HG03196 (cell line): ENCODE data around the gene WNT3.

Experiments used
- ATAC-seq: cut with Tn5 transposase; IDR thresholded peaks from one replicate; pipeline ENCODE4 v1.9.1; 2021; ENCODE audit not compliant: unreplicated experiment

The WNT3 gene

GRCh38 chr17:46739982-46740381 is 78.5 kb downstream of the WNT3 start:
- no peak for ATAC-seq

DNA sequence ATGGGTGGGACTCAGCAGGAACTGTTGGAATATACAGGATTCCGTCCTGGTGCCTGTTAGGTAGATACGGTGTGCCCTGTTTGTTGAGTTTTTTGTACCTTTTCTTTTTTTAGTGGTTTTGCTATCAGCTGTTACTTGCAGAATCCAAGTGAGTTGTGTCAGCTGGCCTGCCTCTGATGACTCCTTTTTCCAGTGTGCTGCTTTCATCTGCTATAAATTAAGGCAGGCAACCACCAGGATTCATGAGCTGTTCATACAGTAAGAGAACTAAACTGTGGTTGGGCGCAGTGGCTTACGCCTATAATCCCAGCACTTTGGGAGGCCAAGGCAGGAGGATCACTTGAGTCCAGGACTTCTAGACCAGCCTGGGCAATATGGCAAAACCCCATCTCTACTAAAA is 79.9 kb downstream of the WNT3 start:
- no peak for ATAC-seq

DNA sequence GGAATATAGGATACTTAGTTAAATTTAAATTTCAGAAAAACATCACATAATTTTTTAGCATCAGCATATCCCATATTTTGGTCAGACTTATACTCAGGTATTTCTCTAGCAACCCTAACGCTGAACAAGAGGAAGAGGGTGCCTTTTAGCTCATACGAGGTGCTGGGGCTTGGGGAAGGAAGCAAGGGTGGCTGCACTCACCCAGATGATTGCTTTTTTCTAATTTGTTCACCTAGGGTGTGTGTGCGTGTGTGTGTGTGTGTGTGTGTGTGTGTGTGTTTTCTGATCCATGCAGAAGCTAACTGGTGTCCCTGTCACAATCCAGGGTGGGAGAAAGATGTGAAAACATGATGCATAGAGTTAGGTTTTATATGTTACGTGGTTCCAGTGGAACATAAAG is 81.2 kb downstream of the WNT3 start:
- ATAC-seq = no peak

GRCh38 chr17:46736100-46736499 is 82.4 kb downstream of the WNT3 start:
- no peak for ATAC-seq

- ATAC-seq = no peak
These were observed 84.5 kb downstream of the WNT3 start for GRCh38 chr17:46733837-46734475.

DNA sequence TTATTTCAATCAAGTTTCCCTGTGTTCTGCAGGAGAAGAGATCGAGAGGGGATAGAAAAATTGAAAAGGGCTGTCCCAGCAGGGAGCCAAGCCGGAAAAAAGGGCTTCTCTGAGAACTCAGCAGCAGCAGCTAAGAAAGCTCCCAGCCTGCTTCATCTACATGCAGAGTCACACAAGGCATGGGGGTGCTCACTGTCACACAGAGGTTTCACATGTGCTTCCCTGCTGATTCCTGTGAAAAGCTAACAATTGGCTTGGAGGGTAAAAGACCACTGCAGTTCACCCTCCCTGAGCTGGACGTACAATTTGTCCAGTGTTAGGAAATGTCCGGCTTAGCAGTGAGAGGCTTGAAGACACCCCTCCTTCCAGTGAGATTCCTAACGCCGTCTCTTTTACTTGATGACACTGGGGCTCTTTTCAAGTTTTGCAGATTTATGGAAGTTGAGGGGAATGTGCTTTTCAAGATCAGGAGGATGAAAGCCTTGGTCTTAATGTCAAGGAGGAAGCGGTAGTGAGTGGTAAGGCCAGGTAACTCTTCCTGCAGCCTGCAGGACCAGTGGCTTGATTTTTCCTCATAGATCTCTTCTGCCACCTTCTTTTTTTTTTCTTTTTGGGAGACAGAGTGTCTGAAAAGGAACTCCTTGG is 85.6 kb downstream of the WNT3 start:
- ATAC-seq = no peak

DNA sequence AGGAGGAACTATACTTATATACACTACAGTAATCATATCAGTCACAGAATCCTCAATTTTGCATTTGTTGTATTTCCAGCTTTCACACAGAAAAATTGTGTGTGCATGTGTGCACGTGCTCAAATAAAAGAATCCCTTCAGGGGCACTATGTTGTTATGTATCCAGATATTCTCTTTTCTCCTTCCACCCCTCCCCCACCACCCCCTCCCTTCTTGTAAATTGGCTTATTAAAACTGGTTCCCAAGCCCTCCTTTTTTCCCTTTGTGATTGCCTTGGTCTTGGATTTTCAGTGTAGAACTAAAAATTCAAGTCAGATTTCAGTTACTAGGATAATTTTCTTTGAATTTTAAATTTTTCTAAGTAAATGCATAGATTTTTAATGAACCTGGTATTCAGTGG is 86.3 kb downstream of the WNT3 start:
- ATAC-seq = no peak

GRCh38 chr17:46730679-46731078 is 87.8 kb downstream of the WNT3 start:
- no peak for ATAC-seq

DNA sequence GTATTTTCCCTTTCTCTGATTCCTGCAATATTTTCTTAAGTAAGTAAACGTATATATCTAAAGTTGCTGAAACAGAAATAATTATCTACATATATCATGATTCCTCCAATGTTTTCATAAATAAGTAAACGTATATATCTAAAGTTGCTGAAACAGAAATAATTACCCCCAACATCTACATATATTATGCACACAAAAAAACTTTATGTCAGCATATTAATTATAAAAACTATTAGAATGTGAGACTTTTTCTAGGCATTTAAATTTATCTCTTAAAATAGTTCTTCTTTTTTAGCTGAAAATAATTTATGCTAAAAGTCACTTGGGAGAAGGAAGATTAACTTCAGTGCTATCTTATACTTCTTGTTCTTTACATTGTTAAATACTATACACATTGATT is 88.5 kb downstream of the WNT3 start:
- no peak for ATAC-seq

GRCh38 chr17:46727572-46728348 is 90.7 kb downstream of the WNT3 start:
- ATAC-seq = no peak

- no peak for ATAC-seq
These were observed 92.3 kb downstream of the WNT3 start for GRCh38 chr17:46726206-46726605.

DNA sequence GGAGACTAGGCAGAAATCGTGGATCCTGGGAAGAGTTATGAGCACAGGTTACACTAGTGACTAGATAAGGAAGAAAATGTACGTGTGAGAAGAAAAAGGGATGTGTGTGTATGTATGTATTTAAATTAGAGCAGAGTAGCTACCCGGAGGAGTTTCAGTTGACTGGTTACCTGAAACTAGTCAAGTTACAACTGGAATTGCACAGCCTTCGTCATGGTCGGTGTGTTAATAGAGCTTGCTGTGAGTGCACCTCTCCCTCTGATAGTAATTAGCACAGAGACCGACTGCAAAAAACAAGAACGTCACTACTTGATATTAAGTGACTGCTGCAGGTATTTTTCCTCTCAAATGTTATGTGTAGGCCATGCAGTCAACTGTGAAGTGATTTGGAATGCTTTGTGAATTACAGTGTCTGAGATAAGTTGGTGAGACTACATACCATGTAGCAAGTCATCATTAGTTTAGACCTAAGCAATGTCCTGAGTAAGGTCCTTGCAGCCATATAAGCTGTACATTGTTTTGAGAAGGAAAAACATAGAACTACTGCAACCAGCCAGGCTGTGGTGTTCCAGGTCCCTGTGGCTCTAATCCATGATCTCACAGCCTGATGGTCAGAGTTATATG is 95.7 kb downstream of the WNT3 start:
- ATAC-seq = no peak

DNA sequence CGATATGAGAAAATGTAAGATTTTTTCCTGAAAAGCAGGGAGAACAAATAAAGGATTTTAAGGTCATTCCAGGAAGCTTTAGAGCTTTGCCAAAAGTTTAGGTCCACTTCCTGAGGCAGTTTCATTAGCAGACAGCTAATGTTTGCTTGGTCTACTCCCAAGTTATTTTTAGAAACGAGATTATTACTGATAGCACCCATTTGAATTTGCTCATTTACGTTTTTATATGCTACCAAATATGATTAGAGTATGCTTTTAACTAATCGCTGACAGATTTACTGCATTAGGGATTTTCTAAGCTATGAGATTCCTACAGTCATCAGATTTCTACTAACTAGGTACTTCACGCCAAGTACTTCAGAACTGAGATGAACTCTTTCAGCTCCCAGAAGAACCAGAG is 98.1 kb downstream of the WNT3 start:
- no peak for ATAC-seq

- ATAC-seq = no peak
These were observed 98.6 kb downstream of the WNT3 start for GRCh38 chr17:46719891-46720290.

- no peak for ATAC-seq
These were observed 100.5 kb downstream of the WNT3 start for GRCh38 chr17:46717999-46718398.
